ENCODE results near the gene EHD1.

Gene EHD1

GRCh38 chr11:64923151-64923661 lies 44.8 kb upstream of the EHD1 start:
- CTCF ChIA-PET: no interaction called here
- no peak for DNase-seq (ENCODE audit: extremely low spot score)
- POLR2A ChIA-PET: interaction anchor here (1.1 kb wide), 1 partner anchor 24 kb away, joined by 3 read pairs; no protein-coding TSS in a partner anchor
- TF ChIP-seq ELF4 (IDR thresholded peaks at IDR 0.05) (no peak), L3MBTL2 (conservative IDR thresholded peaks at IDR 0.05) (no peak), PKNOX1 (IDR thresholded peaks at IDR 0.05) (no peak), TARDBP (IDR thresholded peaks at IDR 0.05) (no peak), NFRKB (IDR thresholded peaks at IDR 0.05) (no peak), HDGF (IDR thresholded peaks at IDR 0.05; ENCODE audit: borderline replicate concordance) (no peak), FOXM1 (IDR thresholded peaks at IDR 0.05; ENCODE audit: borderline replicate concordance) (no peak), SP1 (IDR thresholded peaks at IDR 0.05) (no peak), CTBP1 (IDR thresholded peaks at IDR 0.05; ENCODE audit: borderline replicate concordance) (no peak), SUZ12 (IDR thresholded peaks at IDR 0.05) (no peak)

GRCh38 chr11:64921384-64921783 lies 43.0 kb upstream of the EHD1 start:
- TF ChIP-seq L3MBTL2 (conservative IDR thresholded peaks at IDR 0.05): no peak
- no peak for TF ChIP-seq LEF1 (IDR thresholded peaks at IDR 0.05; ENCODE audit: borderline replicate concordance)
- no peak for TF ChIP-seq BHLHE40 (IDR thresholded peaks at IDR 0.05; ENCODE audit: borderline replicate concordance)
- no peak for TF ChIP-seq SP1 (IDR thresholded peaks at IDR 0.05)
- no peak for TF ChIP-seq ARNT (IDR thresholded peaks at IDR 0.05)
- TF ChIP-seq ELF4 (IDR thresholded peaks at IDR 0.05): no peak
- TF ChIP-seq NFRKB (IDR thresholded peaks at IDR 0.05): no peak
- no peak for TF ChIP-seq FOXM1 (IDR thresholded peaks at IDR 0.05; ENCODE audit: borderline replicate concordance)
- TF ChIP-seq SUZ12 (IDR thresholded peaks at IDR 0.05): no peak
- TF ChIP-seq PKNOX1 (IDR thresholded peaks at IDR 0.05): no peak
- TF ChIP-seq ZNF384 (IDR thresholded peaks at IDR 0.05): no peak
- no peak for TF ChIP-seq TARDBP (IDR thresholded peaks at IDR 0.05)
- TF ChIP-seq HDGF (IDR thresholded peaks at IDR 0.05; ENCODE audit: borderline replicate concordance): no peak
- no peak for TF ChIP-seq CTBP1 (IDR thresholded peaks at IDR 0.05; ENCODE audit: borderline replicate concordance)
- POLR2A ChIA-PET: no interaction called here
- no peak for DNase-seq (ENCODE audit: extremely low spot score)
- CTCF ChIA-PET: no interaction called here

GRCh38 chr11:64920124-64920523 lies 41.7 kb upstream of the EHD1 start:
- TF ChIP-seq PKNOX1 (IDR thresholded peaks at IDR 0.05): no peak
- TF ChIP-seq NFRKB (IDR thresholded peaks at IDR 0.05): no peak
- no peak for DNase-seq (ENCODE audit: extremely low spot score)
- POLR2A ChIA-PET: no interaction called here
- CTCF ChIA-PET: no interaction called here

- no peak for DNase-seq (ENCODE audit: extremely low spot score)
- ChIA-PET POLR2A (interaction anchor here (1.7 kb wide), 1 partner anchor 202 kb away, joined by 5 read pairs; the partner anchor contains the start of genes FAU and MRPL49), CTCF (no interaction called here)
- TF ChIP-seq PKNOX1 (IDR thresholded peaks at IDR 0.05) (no peak), ZNF384 (IDR thresholded peaks at IDR 0.05) (no peak), FOXA1 (IDR thresholded peaks at IDR 0.05) (no peak), L3MBTL2 (conservative IDR thresholded peaks at IDR 0.05) (no peak), NFRKB (IDR thresholded peaks at IDR 0.05) (no peak), TARDBP (IDR thresholded peaks at IDR 0.05) (no peak), FOXK2 (IDR thresholded peaks at IDR 0.05) (no peak)
These were observed 41.2 kb upstream of the EHD1 start for GRCh38 chr11:64919627-64920026.

- POLR2A ChIA-PET: interaction anchor here (0.6 to 1.7 kb wide), 4 partner anchors 16 to 204 kb away, joined by 3 to 5 read pairs (median 4); partner anchors contain the start of genes FAU and MRPL49
These were observed 39.6 kb upstream of the EHD1 start for GRCh38 chr11:64918017-64918416.

GRCh38 chr11:64917663-64917995 lies 39.2 kb upstream of the EHD1 start:
- no peak for DNase-seq (ENCODE audit: extremely low spot score)

More at GRCh38 chr11:64918017-64918416, 39.6 kb upstream of the EHD1 start:
- DNase-seq (ENCODE audit: extremely low spot score): no peak
- CTCF ChIA-PET: interaction anchor here (1.2 to 1.4 kb wide), 2 partner anchors 27 to 79 kb away, joined by 3 read pairs; partner anchors contain the start of gene BATF2
- no peak for TF ChIP-seq ZNF384 (IDR thresholded peaks at IDR 0.05)
- TF ChIP-seq SP1 (IDR thresholded peaks at IDR 0.05): no peak
- no peak for TF ChIP-seq ELF4 (IDR thresholded peaks at IDR 0.05)
- TF ChIP-seq L3MBTL2 (conservative IDR thresholded peaks at IDR 0.05): no peak; the same call in 1 of the 2 replicates
- TF ChIP-seq LEF1 (IDR thresholded peaks at IDR 0.05; ENCODE audit: borderline replicate concordance): no peak
- no peak for TF ChIP-seq FOXA1 (IDR thresholded peaks at IDR 0.05)
- TF ChIP-seq ARNT (IDR thresholded peaks at IDR 0.05): no peak
- no peak for TF ChIP-seq FOXK2 (IDR thresholded peaks at IDR 0.05)
- no peak for TF ChIP-seq SUZ12 (IDR thresholded peaks at IDR 0.05)
- TF ChIP-seq FOXM1 (IDR thresholded peaks at IDR 0.05; ENCODE audit: borderline replicate concordance): no peak
- no peak for TF ChIP-seq CTBP1 (IDR thresholded peaks at IDR 0.05; ENCODE audit: borderline replicate concordance)

More at GRCh38 chr11:64917663-64917995, 39.2 kb upstream of the EHD1 start:
- ChIA-PET CTCF (interaction anchor here (1.2 to 1.4 kb wide), 2 partner anchors 27 to 79 kb away, joined by 3 read pairs; partner anchors contain the start of gene BATF2), POLR2A (interaction anchor here (0.6 to 1.7 kb wide), 4 partner anchors 17 to 204 kb away, joined by 3 to 5 read pairs (median 4); partner anchors contain the start of genes FAU and MRPL49)
- no peak for TF ChIP-seq PKNOX1 (IDR thresholded peaks at IDR 0.05)
- TF ChIP-seq BHLHE40 (IDR thresholded peaks at IDR 0.05; ENCODE audit: borderline replicate concordance): no peak
- TF ChIP-seq HDGF (IDR thresholded peaks at IDR 0.05; ENCODE audit: borderline replicate concordance): no peak
- no peak for TF ChIP-seq LEF1 (IDR thresholded peaks at IDR 0.05; ENCODE audit: borderline replicate concordance)
- TF ChIP-seq ARNT (IDR thresholded peaks at IDR 0.05): no peak
- TF ChIP-seq L3MBTL2 (conservative IDR thresholded peaks at IDR 0.05): no peak
- TF ChIP-seq SP1 (IDR thresholded peaks at IDR 0.05): no peak
- TF ChIP-seq TARDBP (IDR thresholded peaks at IDR 0.05): no peak
- TF ChIP-seq NFRKB (IDR thresholded peaks at IDR 0.05): no peak
- no peak for TF ChIP-seq ELF4 (IDR thresholded peaks at IDR 0.05)
- no peak for TF ChIP-seq ZNF384 (IDR thresholded peaks at IDR 0.05)
- no peak for TF ChIP-seq FOXK2 (IDR thresholded peaks at IDR 0.05)
- TF ChIP-seq SUZ12 (IDR thresholded peaks at IDR 0.05): no peak

Measured in HEK293T (cell line).